Measurements from ENCODE around the gene LRRK2. TPM values are rescaled to one million over a fixed set of nuclear protein-coding genes. Genes with fewer than 3 reads are reported as not detected.

The LRRK2 gene
- polyA plus RNA-seq, 1 donor (not counting 4 experiments of a cell fraction or from before 2014, with no cell fraction given): 0.25 TPM

GRCh38 chr12:40207551-40207950 lies 17.2 kb upstream of the LRRK2 start:
- dilution Hi-C loops (cut with MboI; ENCODE audit: extremely low pct_ligation_motif_present, low sequenced_read_pairs): no loop called here
- Histone ChIP-seq H4K20me1 (ENCODE audit: control insufficient read depth, extremely low read depth, insufficient read depth, low read length) (no peaks in the 10 kb centered on the region), H3K4me1 (ENCODE audit: control insufficient read depth, extremely low read depth, insufficient read depth, low read length) (peaks cover 10% of the 10 kb centered on the region), H3K9ac (ENCODE audit: control insufficient read depth, extremely low read depth, insufficient read depth, low read length) (no peak overlapping the region), H3K36me3 (ENCODE audit: control insufficient read depth in 2 of 2, extremely low read depth in 1 of 2, insufficient read depth in 2 of 2, low read length in 2 of 2) (no peaks in the 10 kb centered on the region), H3K27ac (ENCODE audit: control insufficient read depth, insufficient read depth, low read length) (no peak overlapping the region), H3K79me2 (ENCODE audit: control insufficient read depth, insufficient read depth, low read length) (no peaks in the 10 kb centered on the region), H2AFZ (ENCODE audit: control insufficient read depth, low read length) (no peak overlapping the region), H3K27me3 (ENCODE audit: control insufficient read depth, extremely low read depth, insufficient read depth, low read length) (no peaks in the 10 kb centered on the region), H3K9me3 (ENCODE audit: control insufficient read depth, low read depth, low read length) (no peaks in the 10 kb centered on the region), H3K9me1 (ENCODE audit: control insufficient read depth, extremely low read depth, insufficient read depth, low read length) (no peaks in the 10 kb centered on the region), H3K4me2 (ENCODE audit: control insufficient read depth, extremely low read depth, insufficient read depth, low read depth, low read length) (peak overlapping the region; percentile 24), H3K4me3 (ENCODE audit: control insufficient read depth in 2 of 3, extremely low read depth in 1 of 3, insufficient read depth in 2 of 3, low read depth in 1 of 3, low read length in 3 of 3) (no peak overlapping the region)
- DNase-seq (ENCODE audit: low read depth, low spot score): peak; percentile 88
- no peak for TF ChIP-seq CTCF (optimal IDR thresholded peaks at IDR 0.05 in 1 of 3, IDR thresholded peaks at IDR 0.05 in 1 of 3, conservative IDR thresholded peaks at IDR 0.05 in 1 of 3; ENCODE audit: extremely low read depth in 1 of 3, insufficient read depth in 2 of 3, low read length in 3 of 3)
- no peak for TF ChIP-seq EZH2 (IDR thresholded peaks at IDR 0.05; ENCODE audit: low read length)
- FAIRE-seq: peak; percentile 97

GRCh38 chr12:40208707-40209446 lies 15.9 kb upstream of the LRRK2 start:
- no peaks in the 10 kb centered on the region for H3K36me3 ChIP-seq (ENCODE audit: control insufficient read depth in 2 of 2, extremely low read depth in 1 of 2, insufficient read depth in 2 of 2, low read length in 2 of 2)
- H3K27me3 ChIP-seq (ENCODE audit: control insufficient read depth, extremely low read depth, insufficient read depth, low read length): no peaks in the 10 kb centered on the region
- no peak overlapping the region for H2AFZ ChIP-seq (ENCODE audit: control insufficient read depth, low read length)
- no peaks in the 10 kb centered on the region for H3K79me2 ChIP-seq (ENCODE audit: control insufficient read depth, insufficient read depth, low read length)
- TF ChIP-seq CTCF (optimal IDR thresholded peaks at IDR 0.05 in 1 of 3, IDR thresholded peaks at IDR 0.05 in 1 of 3, conservative IDR thresholded peaks at IDR 0.05 in 1 of 3; ENCODE audit: extremely low read depth in 1 of 3, insufficient read depth in 2 of 3, low read length in 3 of 3) (no peak), EZH2 (IDR thresholded peaks at IDR 0.05; ENCODE audit: low read length) (no peak)
- no peak overlapping the region for H3K9ac ChIP-seq (ENCODE audit: control insufficient read depth, extremely low read depth, insufficient read depth, low read length)
- no peak overlapping the region for H3K27ac ChIP-seq (ENCODE audit: control insufficient read depth, insufficient read depth, low read length)
- no peak overlapping the region for H3K4me3 ChIP-seq (ENCODE audit: control insufficient read depth in 2 of 3, extremely low read depth in 1 of 3, insufficient read depth in 2 of 3, low read depth in 1 of 3, low read length in 3 of 3)
- no peak overlapping the region for H3K4me2 ChIP-seq (ENCODE audit: control insufficient read depth, extremely low read depth, insufficient read depth, low read depth, low read length)
- DNase-seq (ENCODE audit: low read depth, low spot score): no peak
- H3K9me1 ChIP-seq (ENCODE audit: control insufficient read depth, extremely low read depth, insufficient read depth, low read length): no peaks in the 10 kb centered on the region
- FAIRE-seq: no peak
- H4K20me1 ChIP-seq (ENCODE audit: control insufficient read depth, extremely low read depth, insufficient read depth, low read length): no peaks in the 10 kb centered on the region
- peaks cover 10% of the 10 kb centered on the region for H3K4me1 ChIP-seq (ENCODE audit: control insufficient read depth, extremely low read depth, insufficient read depth, low read length)
- no peaks in the 10 kb centered on the region for H3K9me3 ChIP-seq (ENCODE audit: control insufficient read depth, low read depth, low read length)
- dilution Hi-C loops (cut with MboI; ENCODE audit: extremely low pct_ligation_motif_present, low sequenced_read_pairs): no loop called here

Measured in keratinocyte (primary cell).